ENCODE measurements around the gene BABAM2. TPM values are rescaled to one million over a fixed set of nuclear protein-coding genes. Genes with fewer than 3 reads are reported as not detected.

Gene BABAM2
- total RNA-seq, 1 experiment from 2014 or later, result 27.1 TPM

- no peaks in the 10 kb centered on the region for H3K79me1 ChIP-seq (ENCODE audit: insufficient read depth, low read depth, low read length, poor library complexity, severe bottlenecking)
- no peaks in the 10 kb centered on the region for H3K27me3 Mint-ChIP-seq (ENCODE audit: low read depth)
- H4K8ac ChIP-seq (replicated peaks; ENCODE audit: insufficient read length, low read depth, low read length), result no peak overlapping the region
- DNase-seq, result no peak
- H2BK5ac ChIP-seq (ENCODE audit: insufficient read length, low read length), result no peak overlapping the region
- no peaks in the 10 kb centered on the region for H3K27me3 ChIP-seq (ENCODE audit: insufficient read depth, low read length)
- no peak overlapping the region for H3K9ac ChIP-seq (ENCODE audit: extremely low read depth, insufficient read length, low read length)
- no peak overlapping the region for H2AFZ ChIP-seq (ENCODE audit: low read length)
- TF ChIP-seq, protein P1, sequence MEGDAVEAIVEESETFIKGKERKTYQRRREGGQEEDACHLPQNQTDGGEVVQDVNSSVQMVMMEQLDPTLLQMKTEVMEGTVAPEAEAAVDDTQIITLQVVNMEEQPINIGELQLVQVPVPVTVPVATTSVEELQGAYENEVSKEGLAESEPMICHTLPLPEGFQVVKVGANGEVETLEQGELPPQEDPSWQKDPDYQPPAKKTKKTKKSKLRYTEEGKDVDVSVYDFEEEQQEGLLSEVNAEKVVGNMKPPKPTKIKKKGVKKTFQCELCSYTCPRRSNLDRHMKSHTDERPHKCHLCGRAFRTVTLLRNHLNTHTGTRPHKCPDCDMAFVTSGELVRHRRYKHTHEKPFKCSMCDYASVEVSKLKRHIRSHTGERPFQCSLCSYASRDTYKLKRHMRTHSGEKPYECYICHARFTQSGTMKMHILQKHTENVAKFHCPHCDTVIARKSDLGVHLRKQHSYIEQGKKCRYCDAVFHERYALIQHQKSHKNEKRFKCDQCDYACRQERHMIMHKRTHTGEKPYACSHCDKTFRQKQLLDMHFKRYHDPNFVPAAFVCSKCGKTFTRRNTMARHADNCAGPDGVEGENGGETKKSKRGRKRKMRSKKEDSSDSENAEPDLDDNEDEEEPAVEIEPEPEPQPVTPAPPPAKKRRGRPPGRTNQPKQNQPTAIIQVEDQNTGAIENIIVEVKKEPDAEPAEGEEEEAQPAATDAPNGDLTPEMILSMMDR (conservative IDR thresholded peaks at IDR 0.05), result no peak
- H2AK5ac ChIP-seq (ENCODE audit: insufficient read length, low read length), result no peak overlapping the region
- H4K91ac ChIP-seq (ENCODE audit: insufficient read length, low read depth, low read length), result no peak overlapping the region
- H3K14ac ChIP-seq (ENCODE audit: insufficient read depth, low read length), result no peak overlapping the region
- H3K18ac ChIP-seq (ENCODE audit: insufficient read length, low read depth, low read length), result no peak overlapping the region
- H4K20me1 ChIP-seq (ENCODE audit: control insufficient read depth, insufficient read depth, insufficient read length), result no peaks in the 10 kb centered on the region
- H3K36me3 Mint-ChIP-seq (ENCODE audit: insufficient read depth in 1 of 3, low read depth in 3 of 3), result no peaks in the 10 kb centered on the region
- no peaks in the 10 kb centered on the region for H3K23me2 ChIP-seq (ENCODE audit: insufficient read length, low read depth, low read length, poor library complexity, severe bottlenecking)
- peaks cover 5 to 8% of the 10 kb centered on the region in 2 experiments for H3K4me1 Mint-ChIP-seq
- no peaks in the 10 kb centered on the region for H3K9me3 ChIP-seq (ENCODE audit: control insufficient read depth, low read depth, low read length)
- H3K4me3 Mint-ChIP-seq, result no peak overlapping the region
- no peak overlapping the region for H3K27ac Mint-ChIP-seq
- no peak overlapping the region for H3K4me2 ChIP-seq (ENCODE audit: insufficient read depth, insufficient read length, low read length)
- no peak overlapping the region for H3K23ac ChIP-seq (ENCODE audit: insufficient read length, low read depth, low read length)
- no peak overlapping the region for H2BK12ac ChIP-seq (ENCODE audit: insufficient read length, low read depth, low read length)
- no peak overlapping the region for H3T11ph ChIP-seq (ENCODE audit: low read length)
- no peaks in the 10 kb centered on the region for H3K4me1 ChIP-seq (ENCODE audit: insufficient read depth, low read length)
- WGBS (ENCODE audit: extremely low coverage, insufficient read length, low lambda C conversion rate), result no CpG with 5 or more reads among the region's 2 CpGs
- H4K5ac ChIP-seq (ENCODE audit: insufficient read length, low read depth, low read length), result no peak overlapping the region
- no peak overlapping the region for H3K56ac ChIP-seq (ENCODE audit: insufficient read length, low read depth, low read length)
- no peak overlapping the region for H2BK120ac ChIP-seq (ENCODE audit: low read depth, low read length, poor library complexity, severe bottlenecking)
- no peaks in the 10 kb centered on the region for H3K79me2 ChIP-seq (ENCODE audit: insufficient read depth, low read length)
- H3K27ac ChIP-seq (ENCODE audit: insufficient read length, low read depth, low read length), result no peak overlapping the region
- no peak overlapping the region for H2BK20ac ChIP-seq (ENCODE audit: low read depth, low read length, poor library complexity, severe bottlenecking)
- H3K4ac ChIP-seq (ENCODE audit: low read depth, low read length), result no peak overlapping the region
- H2BK15ac ChIP-seq (ENCODE audit: low read depth, low read length), result no peak overlapping the region
- no peaks in the 10 kb centered on the region for H3K9me3 Mint-ChIP-seq
Measured at GRCh38 chr2:28049899-28050298, 159.4 kb downstream of the BABAM2 start.

Measured in H9 (cell line).